IPS-NIHi7 (cell line): ENCODE results near the gene THEMIS.

Source experiments
- DNase-seq: peaks from one replicate; pipeline ENCODE4 v3.0.0; 2012; ENCODE audit warnings: mixed read lengths; ENCODE audit errors: extremely low spot score

Gene THEMIS

DNA sequence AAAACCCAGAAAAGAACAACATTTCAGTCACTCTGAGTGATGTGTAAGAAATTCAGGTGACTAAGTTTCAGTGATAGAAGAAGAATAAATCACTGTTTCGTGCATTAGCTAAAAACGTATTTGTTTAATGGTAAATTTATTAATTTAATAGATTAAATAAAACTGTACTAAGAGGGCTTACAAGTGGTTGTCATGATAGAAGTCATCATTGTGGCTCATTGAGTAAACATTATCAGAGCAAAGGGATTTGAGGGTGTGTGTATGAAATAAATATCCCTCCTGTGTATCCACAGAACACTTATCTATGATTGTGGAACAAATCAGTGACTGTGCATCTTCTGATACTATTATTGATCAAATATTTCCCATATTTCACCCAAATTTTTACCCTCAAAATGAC, 40.1 kb downstream of the THEMIS start:
- DNase-seq = no peak

DNA sequence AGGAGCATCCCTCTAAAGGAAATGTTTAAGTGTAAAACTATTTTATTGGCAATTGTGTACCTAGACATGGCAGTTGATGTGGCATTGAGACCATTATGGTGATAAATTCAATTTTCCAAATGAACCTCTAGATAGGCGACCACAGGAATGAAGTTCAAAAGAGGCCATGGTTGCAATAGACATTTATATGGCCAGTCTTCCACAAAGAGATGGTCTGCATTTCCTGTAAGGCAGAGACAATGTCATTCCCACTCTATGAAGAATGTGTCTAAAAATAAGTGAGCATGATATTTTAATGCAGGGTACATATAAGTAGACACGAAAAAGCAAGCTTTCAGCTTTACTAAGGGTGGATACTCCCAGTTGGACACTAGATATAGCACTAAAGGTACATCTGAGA, 40.9 kb downstream of the THEMIS start:
- no peak for DNase-seq

GRCh38 chr6:127858727-127859391, 42.0 kb downstream of the THEMIS start:
- no peak for DNase-seq

DNA sequence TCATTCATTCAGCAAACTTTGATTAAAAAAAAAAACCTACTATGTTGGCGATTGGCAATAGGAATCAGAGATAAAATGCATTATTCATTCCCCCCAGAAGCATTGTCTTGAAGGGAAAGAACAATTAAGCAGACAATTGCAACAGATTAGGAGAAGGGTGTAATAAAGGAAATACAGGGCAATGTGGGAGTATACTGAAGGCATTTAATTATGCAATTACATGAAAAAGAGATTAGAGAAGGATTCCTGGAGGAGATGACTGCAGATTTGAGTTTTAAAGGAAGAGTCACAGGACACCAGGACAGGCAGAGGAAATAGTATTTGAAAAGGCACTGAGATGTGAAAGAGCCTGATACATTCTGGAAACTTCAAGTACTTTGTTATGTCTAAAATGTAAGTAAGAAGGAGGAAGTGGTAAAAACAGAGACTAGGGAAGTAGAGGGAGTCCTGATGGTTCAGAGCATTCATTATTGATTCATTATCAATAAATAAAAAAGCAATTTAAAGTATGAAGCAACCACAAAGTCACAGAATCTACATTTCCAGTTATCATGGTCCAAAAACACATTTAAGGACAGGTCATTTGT, 43.7 kb downstream of the THEMIS start:
- no peak for DNase-seq

- DNase-seq = no peak
Observed at GRCh38 chr6:127855542-127856159, 45.2 kb downstream of the THEMIS start.

GRCh38 chr6:127854009-127854408, 46.8 kb downstream of the THEMIS start:
- no peak for DNase-seq

DNA sequence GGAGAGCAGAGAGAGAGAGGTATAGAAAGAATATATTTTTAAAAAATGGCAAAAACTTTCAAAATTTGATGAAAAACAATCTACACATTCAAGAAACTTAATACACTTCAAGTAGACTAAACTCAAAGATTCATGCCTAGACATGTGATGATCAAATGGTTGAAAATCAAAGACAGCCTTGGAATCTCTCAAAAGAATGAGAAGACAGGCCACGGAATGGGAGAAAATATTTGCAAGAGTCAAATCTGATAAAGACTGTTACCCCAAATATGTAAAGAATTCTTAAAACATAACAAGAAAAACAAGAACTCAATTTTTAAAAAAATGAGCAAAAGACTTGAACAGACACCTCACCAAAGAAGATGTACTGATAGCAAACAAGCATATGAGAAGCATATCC, 49.7 kb downstream of the THEMIS start:
- DNase-seq = no peak

DNA sequence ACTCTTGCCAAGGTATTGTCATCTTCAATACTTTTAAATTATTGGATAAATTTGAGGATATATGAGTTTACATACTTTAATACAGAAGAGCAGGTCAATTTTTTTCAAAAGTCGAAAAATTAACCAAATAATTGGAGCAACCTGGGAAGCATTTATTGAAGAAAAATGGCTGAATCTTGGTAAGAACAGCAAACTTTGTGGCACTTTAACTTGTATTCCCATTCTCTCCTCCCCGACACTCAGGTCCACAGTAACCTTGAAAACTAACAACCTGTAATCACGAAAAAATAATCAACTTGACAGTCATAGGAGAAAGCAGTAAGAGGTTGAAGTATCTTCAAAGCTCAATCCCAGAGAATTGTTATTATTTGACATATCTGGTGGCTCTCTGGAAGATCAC, 55.6 kb downstream of the THEMIS start:
- no peak for DNase-seq

DNA sequence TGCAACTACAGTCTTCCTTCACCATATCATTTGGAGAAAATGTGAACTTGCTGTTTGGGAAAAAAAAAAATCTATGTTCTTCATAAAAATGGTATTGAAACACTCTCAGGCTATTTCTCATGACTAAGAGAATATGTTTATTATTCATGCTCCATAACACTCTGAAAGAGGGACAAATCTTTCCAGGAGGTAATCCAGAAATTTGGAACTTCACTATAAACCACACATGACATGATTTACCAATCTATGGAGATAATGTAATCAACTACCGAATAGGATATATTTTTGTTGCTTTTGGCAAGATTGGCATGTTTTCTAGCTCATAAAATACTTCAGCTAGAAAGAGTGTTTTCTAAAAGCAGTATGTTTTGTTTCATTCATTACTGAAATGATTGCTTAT, 56.3 kb downstream of the THEMIS start:
- no peak for DNase-seq

DNA sequence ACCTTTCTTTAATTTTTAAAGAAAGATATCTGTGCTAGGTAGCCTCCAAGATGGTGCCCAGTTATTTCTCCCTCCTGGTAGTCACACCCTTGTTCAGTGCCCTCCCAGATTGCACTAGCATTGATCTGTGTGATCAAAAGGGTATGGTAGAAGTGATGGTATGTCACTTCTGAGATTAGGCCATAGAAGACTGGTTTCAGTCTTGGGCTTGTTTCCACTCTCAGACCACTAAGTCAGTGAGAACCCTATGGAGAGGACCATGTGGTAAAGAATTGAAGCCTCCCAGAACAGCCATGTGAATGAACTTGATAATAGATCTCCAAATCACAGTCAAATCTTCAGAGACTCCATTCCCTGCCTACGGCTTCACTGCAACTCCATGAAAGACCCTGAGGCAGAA, 57.3 kb downstream of the THEMIS start:
- DNase-seq = no peak

DNA sequence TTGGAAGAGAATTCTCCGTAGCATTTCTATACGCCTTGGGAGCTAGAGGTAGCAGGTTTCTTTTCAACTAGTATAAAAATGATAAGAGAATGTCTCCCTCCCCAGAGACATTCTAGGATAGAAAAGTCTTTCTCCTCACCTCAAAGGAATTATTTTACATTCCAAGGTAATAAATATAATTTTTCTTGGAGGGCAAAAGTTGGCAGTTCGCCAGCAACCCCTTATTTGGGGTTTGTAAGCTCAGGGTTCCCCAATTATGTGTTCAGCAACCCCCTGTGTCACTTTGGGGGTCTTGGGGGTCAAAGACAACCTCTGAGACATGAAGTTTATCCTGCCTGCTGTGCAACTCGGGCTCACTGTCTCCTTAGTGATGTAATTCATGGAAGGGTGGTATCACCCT, 58.3 kb downstream of the THEMIS start:
- DNase-seq = no peak

- DNase-seq = no peak
Observed at GRCh38 chr6:127841811-127842210, 59.0 kb downstream of the THEMIS start.

- no peak for DNase-seq
Observed at GRCh38 chr6:127834136-127834535, 66.7 kb downstream of the THEMIS start.

DNA sequence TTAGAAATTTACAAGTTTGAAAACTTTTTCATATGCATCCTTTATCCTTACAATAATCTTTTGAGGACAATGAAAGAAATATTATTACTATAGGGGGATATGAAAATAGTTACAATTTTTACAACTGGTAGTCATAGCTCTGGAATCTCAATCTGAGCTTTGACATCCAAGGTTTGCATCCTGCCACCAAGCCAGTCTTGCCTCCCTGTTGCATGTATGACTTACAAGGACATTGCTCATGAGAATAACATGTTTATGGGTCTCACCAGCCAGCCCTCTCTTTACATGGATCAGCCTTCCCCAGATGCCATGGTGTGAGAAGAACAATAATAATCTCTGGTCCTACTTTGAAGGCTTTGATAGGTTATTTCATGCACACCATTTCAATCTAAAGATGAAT, 67.5 kb downstream of the THEMIS start:
- DNase-seq = no peak

- no peak for DNase-seq
Observed at GRCh38 chr6:127832381-127832780, 68.5 kb downstream of the THEMIS start.

DNA sequence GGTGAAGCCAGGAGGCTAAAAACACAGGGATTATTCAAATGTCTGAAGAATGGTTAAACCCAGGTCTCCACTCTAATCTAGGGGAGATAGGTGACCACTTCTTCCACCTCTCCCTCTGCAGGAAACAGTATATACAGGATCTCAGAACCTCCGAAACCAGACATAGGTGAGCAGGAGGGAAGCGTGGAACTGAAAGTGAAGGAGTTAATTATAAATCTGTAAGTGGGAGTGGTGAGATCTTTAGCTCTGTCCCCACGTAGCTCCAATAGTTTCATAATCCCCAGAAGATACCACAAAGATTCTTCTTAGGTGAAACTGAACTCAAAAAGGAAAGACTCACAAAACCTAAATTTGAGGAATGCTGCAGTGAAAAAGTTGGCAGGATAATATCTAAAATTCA, 76.8 kb downstream of the THEMIS start:
- no peak for DNase-seq

- no peak for DNase-seq
Observed at GRCh38 chr6:127821431-127821830, 79.4 kb downstream of the THEMIS start.

GRCh38 chr6:127818149-127818548, 82.7 kb downstream of the THEMIS start:
- no peak for DNase-seq

DNA sequence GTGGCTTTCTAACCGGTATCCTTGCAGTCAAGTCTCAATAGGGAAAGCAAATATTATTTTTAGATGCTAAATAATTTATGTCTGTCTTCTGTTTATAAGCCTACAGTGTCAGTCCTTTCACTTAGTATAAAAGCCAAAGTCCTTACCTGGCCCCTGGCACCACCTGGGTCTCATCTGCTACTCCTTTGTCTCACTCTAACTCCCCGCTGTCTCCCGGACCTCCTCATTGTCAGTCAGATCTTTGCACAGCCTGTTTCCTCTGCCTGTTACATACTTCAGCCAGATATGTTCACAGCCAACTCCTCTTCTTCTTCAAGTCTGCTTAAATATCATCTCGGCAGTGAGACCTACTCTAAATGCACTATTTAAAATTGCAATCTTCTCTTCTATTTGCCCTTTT, 84.2 kb downstream of the THEMIS start:
- DNase-seq = peak; percentile 19

GRCh38 chr6:127813699-127814027, 87.2 kb downstream of the THEMIS start:
- no peak for DNase-seq

GRCh38 chr6:127812985-127813698, 87.7 kb downstream of the THEMIS start:
- no peak for DNase-seq

DNA sequence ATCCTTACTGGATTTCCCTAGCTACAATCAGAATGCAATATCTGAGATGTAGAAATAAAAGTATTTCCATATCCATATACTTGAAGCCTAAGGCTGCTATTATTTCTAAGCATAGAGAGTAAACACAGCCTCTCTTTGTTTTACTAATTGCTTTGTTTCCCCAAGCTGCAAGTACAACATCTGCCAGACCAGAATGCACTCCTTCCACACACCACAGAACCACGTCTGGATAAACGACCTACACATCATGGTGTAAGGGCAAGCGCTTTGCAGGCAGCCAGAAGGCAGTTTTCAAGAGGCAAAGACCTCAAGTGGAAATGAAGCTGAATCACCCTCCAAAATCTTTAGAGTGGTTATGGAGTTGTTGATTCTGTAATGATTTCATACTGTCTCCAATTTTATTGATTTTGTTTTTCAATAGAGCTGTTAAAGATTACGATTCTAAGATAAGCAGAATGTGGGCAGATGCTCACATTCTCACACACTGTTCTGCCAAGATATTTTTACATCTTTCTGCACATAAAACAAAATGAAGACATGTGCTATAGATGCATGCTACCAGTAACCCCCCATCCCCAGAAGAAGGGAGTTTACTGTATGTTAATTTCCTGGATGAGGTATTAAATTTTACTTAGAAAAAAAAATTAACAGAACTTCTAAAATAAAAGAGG, 88.8 kb downstream of the THEMIS start:
- no peak for DNase-seq
